ENCODE measurements around the gene PTPRA. TPM values are rescaled to one million over a fixed set of nuclear protein-coding genes. Genes with fewer than 3 reads are reported as not detected.

Gene PTPRA
- total RNA-seq, 1 donor from 2014 or later, result 59.5 TPM

GRCh38 chr20:2840967-2841531, 32.2 kb upstream of the PTPRA start:
- peaks cover 7% of the 10 kb centered on the region for H3K36me3 Mint-ChIP-seq (ENCODE audit: unreplicated experiment)
- peaks cover 4% of the 10 kb centered on the region for H3K4me1 Mint-ChIP-seq (ENCODE audit: low read depth, unreplicated experiment)
- peak overlapping the region; percentile 93 for H3K4me3 Mint-ChIP-seq (ENCODE audit: unreplicated experiment)
- DNase-seq, result peak; percentile 69
- peaks cover 2% of the 10 kb centered on the region for H3K9me3 Mint-ChIP-seq (ENCODE audit: unreplicated experiment)
- TF ChIP-seq CTCF (IDR thresholded peaks at IDR 0.05; ENCODE audit: partially characterized antibody, unreplicated experiment), result no peak
- H3K27me3 Mint-ChIP-seq (ENCODE audit: unreplicated experiment), result peaks cover 6% of the 10 kb centered on the region
- H3K27ac Mint-ChIP-seq (ENCODE audit: unreplicated experiment), result peak overlapping the region; percentile 48

GRCh38 chr20:2845607-2846006, 27.7 kb upstream of the PTPRA start:
- TF ChIP-seq CTCF (IDR thresholded peaks at IDR 0.05; ENCODE audit: partially characterized antibody, unreplicated experiment), result no peak
- H3K27me3 Mint-ChIP-seq (ENCODE audit: unreplicated experiment), result peaks cover 3% of the 10 kb centered on the region
- no peak for DNase-seq
- H3K9me3 Mint-ChIP-seq (ENCODE audit: unreplicated experiment), result no peaks in the 10 kb centered on the region
- H3K4me3 Mint-ChIP-seq (ENCODE audit: unreplicated experiment), result no peak overlapping the region
- H3K36me3 Mint-ChIP-seq (ENCODE audit: unreplicated experiment), result no peaks in the 10 kb centered on the region
- no peak overlapping the region for H3K27ac Mint-ChIP-seq (ENCODE audit: unreplicated experiment)
- H3K4me1 Mint-ChIP-seq (ENCODE audit: low read depth, unreplicated experiment), result peaks cover 4% of the 10 kb centered on the region

GRCh38 chr20:2846698-2847097, 26.6 kb upstream of the PTPRA start:
- no peak for DNase-seq
- no peak for TF ChIP-seq CTCF (IDR thresholded peaks at IDR 0.05; ENCODE audit: partially characterized antibody, unreplicated experiment)
- H3K4me1 Mint-ChIP-seq (ENCODE audit: low read depth, unreplicated experiment), result no peaks in the 10 kb centered on the region
- H3K27me3 Mint-ChIP-seq (ENCODE audit: unreplicated experiment), result no peaks in the 10 kb centered on the region
- H3K27ac Mint-ChIP-seq (ENCODE audit: unreplicated experiment), result no peak overlapping the region
- no peaks in the 10 kb centered on the region for H3K36me3 Mint-ChIP-seq (ENCODE audit: unreplicated experiment)
- H3K9me3 Mint-ChIP-seq (ENCODE audit: unreplicated experiment), result no peaks in the 10 kb centered on the region
- H3K4me3 Mint-ChIP-seq (ENCODE audit: unreplicated experiment), result no peak overlapping the region

GRCh38 chr20:2847802-2848201, 25.5 kb upstream of the PTPRA start:
- Mint-ChIP-seq H3K4me3 (ENCODE audit: unreplicated experiment) (no peak overlapping the region), H3K9me3 (ENCODE audit: unreplicated experiment) (no peaks in the 10 kb centered on the region), H3K36me3 (ENCODE audit: unreplicated experiment) (no peaks in the 10 kb centered on the region), H3K4me1 (ENCODE audit: low read depth, unreplicated experiment) (no peaks in the 10 kb centered on the region), H3K27ac (ENCODE audit: unreplicated experiment) (peak overlapping the region; percentile 72), H3K27me3 (ENCODE audit: unreplicated experiment) (no peaks in the 10 kb centered on the region)
- no peak for DNase-seq
- TF ChIP-seq CTCF (IDR thresholded peaks at IDR 0.05; ENCODE audit: partially characterized antibody, unreplicated experiment), result no peak

- no peaks in the 10 kb centered on the region for H3K27me3 Mint-ChIP-seq (ENCODE audit: unreplicated experiment)
- no peak overlapping the region for H3K4me3 Mint-ChIP-seq (ENCODE audit: unreplicated experiment)
- no peaks in the 10 kb centered on the region for H3K36me3 Mint-ChIP-seq (ENCODE audit: unreplicated experiment)
- no peaks in the 10 kb centered on the region for H3K9me3 Mint-ChIP-seq (ENCODE audit: unreplicated experiment)
- H3K4me1 Mint-ChIP-seq (ENCODE audit: low read depth, unreplicated experiment), result no peaks in the 10 kb centered on the region
- TF ChIP-seq CTCF (IDR thresholded peaks at IDR 0.05; ENCODE audit: partially characterized antibody, unreplicated experiment), result no peak
- DNase-seq, result no peak
- no peak overlapping the region for H3K27ac Mint-ChIP-seq (ENCODE audit: unreplicated experiment)
Measured at GRCh38 chr20:2849529-2849928, 23.8 kb upstream of the PTPRA start.
